NCI-H2081 (cell line): Measurements from ENCODE around the gene MRFAP1L1.

ENCODE experiments used
- DNase-seq, 2 experiments: peaks; one replicate each; lab custom pipeline; 2025; lab: John Stamatoyannopoulos, UW

Gene MRFAP1L1

GRCh38 chr4:6716018-6716911, 6.6 kb upstream of the MRFAP1L1 start, which contains the start of gene BLOC1S4:
Gene BLOC1S4 (plus strand): TSS chr4:6716174. CDS start chr4:6716210, 36 bp downstream.
- DNase-seq = peak; percentile 92 to 95

- no peak for DNase-seq
Measured at GRCh38 chr4:6715704-6716017, 6.0 kb upstream of the MRFAP1L1 start.

GRCh38 chr4:6714954-6715353, 5.3 kb upstream of the MRFAP1L1 start:
- no peak for DNase-seq

GRCh38 chr4:6710996-6711395, 1.3 kb upstream of the MRFAP1L1 start:
- DNase-seq = no peak

GRCh38 chr4:6710282-6710681, 617 bp upstream of the MRFAP1L1 start:
- no peak for DNase-seq

- DNase-seq = no peak
Measured at GRCh38 chr4:6706173-6706572, 3.5 kb downstream of the MRFAP1L1 start.

- no peak for DNase-seq
Measured at GRCh38 chr4:6705646-6706045, 4.0 kb downstream of the MRFAP1L1 start.

GRCh38 chr4:6703786-6704185, 5.9 kb downstream of the MRFAP1L1 start:
- DNase-seq = no peak

- no peak for DNase-seq
Measured at GRCh38 chr4:6702761-6703160, 6.9 kb downstream of the MRFAP1L1 start.

- DNase-seq = no peak
Measured at GRCh38 chr4:6701371-6701770, 8.3 kb downstream of the MRFAP1L1 start.

GRCh38 chr4:6699903-6700302, 9.8 kb downstream of the MRFAP1L1 start:
- no peak for DNase-seq

- no peak for DNase-seq
Measured at GRCh38 chr4:6699388-6699787, 10.3 kb downstream of the MRFAP1L1 start.

GRCh38 chr4:6697131-6697530, 12.5 kb downstream of the MRFAP1L1 start:
- no peak for DNase-seq

- no peak for DNase-seq
Measured at GRCh38 chr4:6696611-6697010, 13.1 kb downstream of the MRFAP1L1 start.

- no peak for DNase-seq
Measured at GRCh38 chr4:6695660-6696610, 13.7 kb downstream of the MRFAP1L1 start.

- no peak for DNase-seq
Measured at GRCh38 chr4:6694177-6694901, 15.3 kb downstream of the MRFAP1L1 start.

- DNase-seq = no peak
Measured at GRCh38 chr4:6693231-6694176, 16.2 kb downstream of the MRFAP1L1 start, which contains the start of gene S100P. Gene S100P (plus strand): TSS chr4:6693878. CDS start chr4:6693933, 55 bp downstream.

- no peak for DNase-seq
Measured at GRCh38 chr4:6692806-6693205, 16.9 kb downstream of the MRFAP1L1 start.

- DNase-seq = no peak
Measured at GRCh38 chr4:6692379-6692778, 17.3 kb downstream of the MRFAP1L1 start.

GRCh38 chr4:6689506-6689960, 20.1 kb downstream of the MRFAP1L1 start:
- no peak for DNase-seq
